OCI-LY3 (cell line): ENCODE measurements around the gene SAMD11.
"Not testable (repeated sequence)": the region's sequence is repeated elsewhere in the genome, so short reads cannot be mapped to it uniquely, and the experiment has no call there.

Experiments
- H2AFZ ChIP-seq: fragments of 200-600, 300-600 bp; shearing (Covaris generic); 2 replicates; pipeline ENCODE4 v1.6.0; 2014; ENCODE audit warnings: antibody characterized with exemption, low read depth, low read length
- H3K27ac ChIP-seq: fragments of 200-600, 300-600 bp; sonication (generic); 2 replicates; pipeline ENCODE4 v1.5.1; 2014; ENCODE audit warnings: mild to moderate bottlenecking, low read length, moderate library complexity, mixed read lengths
- H3K27me3 ChIP-seq: fragments of 200-600, 300-600 bp; sonication (generic); 2 replicates; pipeline ENCODE4 v1.6.1; 2014; ENCODE audit warnings: low read depth, low read length, mixed read lengths
- H3K36me3 ChIP-seq: fragments of 200-600, 300-600 bp; sonication (generic); replicated peaks from 2 replicates; pipeline ENCODE3; 2014; ENCODE audit warnings: low read depth, low read length, mixed read lengths
- H3K4me1 ChIP-seq: fragments of 300-600, 200-600 bp; sonication (generic); 2 replicates; pipeline ENCODE4 v1.6.1; 2014; ENCODE audit warnings: low read length, mixed read lengths
- H3K4me2 ChIP-seq: fragments of 200-600, 300-600 bp; sonication (generic); 2 replicates; pipeline ENCODE4 v1.6.1; 2014; ENCODE audit warnings: low read length, mixed read lengths
- H3K4me3 ChIP-seq: fragments of 300-600, 200-600 bp; sonication (generic); 2 replicates; pipeline ENCODE4 v1.5.1; 2014; ENCODE audit warnings: antibody characterized with exemption, mild to moderate bottlenecking, low read length, moderate library complexity
- H3K79me2 ChIP-seq: fragments of 300-600, 200-600 bp; shearing (Covaris generic); 2 replicates; pipeline ENCODE4 v1.6.1; 2014; ENCODE audit warnings: mild to moderate bottlenecking, low read length, mixed read lengths
- H3K9ac ChIP-seq: fragments of 300-600, 200-600 bp; shearing (Covaris generic); 2 replicates; pipeline ENCODE4 v1.6.0; 2014; ENCODE audit warnings: mild to moderate bottlenecking, low read length, moderate library complexity
- H3K9me3 ChIP-seq: fragments of 200-600, 300-600 bp; shearing (Covaris generic); 2 replicates; pipeline ENCODE4 v1.6.1; 2014; ENCODE audit warnings: low read length, mixed read lengths; ENCODE audit not compliant: insufficient read depth
- H4K20me1 ChIP-seq: fragments of 200-600, 300-600 bp; sonication (generic); 2 replicates; pipeline ENCODE4 v1.6.1; 2016; ENCODE audit warnings: low read length, mixed read lengths; ENCODE audit not compliant: insufficient read depth
- EZH2phosphoT487 ChIP-seq: fragments of 200-600 bp; shearing (Covaris generic); IDR thresholded peaks from 2 replicates; pipeline ENCODE4 v1.6.1; 2018; ENCODE audit warnings: antibody characterized with exemption, mixed run types, low read depth
- TF ChIP-seq, protein P1 (sequence below): fragments of 200-600, 300-600 bp; sonication (generic); IDR thresholded peaks from 2 replicates; pipeline ENCODE4 v1.5.1; 2014; ENCODE audit warnings: antibody characterized with exemption, low read length, low read depth

SAMD11 gene, protein sequence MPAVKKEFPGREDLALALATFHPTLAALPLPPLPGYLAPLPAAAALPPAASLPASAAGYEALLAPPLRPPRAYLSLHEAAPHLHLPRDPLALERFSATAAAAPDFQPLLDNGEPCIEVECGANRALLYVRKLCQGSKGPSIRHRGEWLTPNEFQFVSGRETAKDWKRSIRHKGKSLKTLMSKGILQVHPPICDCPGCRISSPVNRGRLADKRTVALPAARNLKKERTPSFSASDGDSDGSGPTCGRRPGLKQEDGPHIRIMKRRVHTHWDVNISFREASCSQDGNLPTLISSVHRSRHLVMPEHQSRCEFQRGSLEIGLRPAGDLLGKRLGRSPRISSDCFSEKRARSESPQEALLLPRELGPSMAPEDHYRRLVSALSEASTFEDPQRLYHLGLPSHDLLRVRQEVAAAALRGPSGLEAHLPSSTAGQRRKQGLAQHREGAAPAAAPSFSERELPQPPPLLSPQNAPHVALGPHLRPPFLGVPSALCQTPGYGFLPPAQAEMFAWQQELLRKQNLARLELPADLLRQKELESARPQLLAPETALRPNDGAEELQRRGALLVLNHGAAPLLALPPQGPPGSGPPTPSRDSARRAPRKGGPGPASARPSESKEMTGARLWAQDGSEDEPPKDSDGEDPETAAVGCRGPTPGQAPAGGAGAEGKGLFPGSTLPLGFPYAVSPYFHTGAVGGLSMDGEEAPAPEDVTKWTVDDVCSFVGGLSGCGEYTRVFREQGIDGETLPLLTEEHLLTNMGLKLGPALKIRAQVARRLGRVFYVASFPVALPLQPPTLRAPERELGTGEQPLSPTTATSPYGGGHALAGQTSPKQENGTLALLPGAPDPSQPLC

DNA sequence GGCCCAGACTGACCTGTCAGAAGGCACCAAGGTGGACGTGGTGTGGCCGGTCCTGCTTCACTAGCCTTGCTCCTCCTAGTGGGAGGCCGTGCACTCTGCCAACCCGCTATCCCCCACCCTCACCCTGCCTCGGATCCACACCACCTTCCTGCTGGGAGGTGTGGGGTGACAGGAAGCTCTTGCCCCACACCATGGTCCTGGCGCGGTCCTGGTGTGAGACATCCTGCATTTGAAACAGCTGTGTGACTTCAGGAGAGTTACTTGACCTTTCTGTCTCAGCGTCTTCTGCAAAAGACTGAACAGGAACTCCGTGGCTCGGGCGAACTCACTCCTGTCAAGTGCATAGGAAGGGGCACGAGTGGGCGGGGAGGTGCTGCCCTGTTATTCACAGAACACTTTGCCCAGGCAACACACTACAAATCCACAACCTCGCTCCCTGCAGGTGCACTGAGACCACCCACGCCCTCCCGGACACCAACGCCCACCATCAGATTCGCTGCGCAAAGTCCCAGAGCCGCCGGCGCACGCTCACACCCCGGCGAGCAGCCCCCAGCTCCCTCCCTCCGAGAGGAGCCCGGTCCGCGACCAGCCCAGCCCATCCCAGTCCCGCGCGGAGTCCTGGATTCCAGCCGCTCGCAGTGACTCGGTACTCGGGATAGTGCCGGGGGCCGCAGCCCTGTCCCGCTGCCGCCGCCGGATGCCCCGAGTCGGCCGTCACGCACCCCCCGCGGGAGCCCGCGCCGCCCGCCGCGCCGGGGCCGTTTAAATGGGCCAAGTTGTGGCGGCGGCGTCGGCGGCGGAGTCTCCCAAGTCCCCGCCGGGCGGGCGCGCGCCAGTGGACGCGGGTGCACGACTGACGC lies at the start of gene SAMD11:
Gene SAMD11 (plus strand): TSS at position 793 of the 860 bp plus-strand sequence. CDS start 509 bp downstream, outside the sequence.
- H3K4me1 ChIP-seq = 0 out of 2 replicates have a peak, but pooled peaks cover 6% of the 10 kb centered on the region
- H3K27ac ChIP-seq = no peak within 1 kb of the TSS
- H3K4me2 ChIP-seq = peak within 1 kb of the TSS; percentile 24
- TF ChIP-seq, protein P1, sequence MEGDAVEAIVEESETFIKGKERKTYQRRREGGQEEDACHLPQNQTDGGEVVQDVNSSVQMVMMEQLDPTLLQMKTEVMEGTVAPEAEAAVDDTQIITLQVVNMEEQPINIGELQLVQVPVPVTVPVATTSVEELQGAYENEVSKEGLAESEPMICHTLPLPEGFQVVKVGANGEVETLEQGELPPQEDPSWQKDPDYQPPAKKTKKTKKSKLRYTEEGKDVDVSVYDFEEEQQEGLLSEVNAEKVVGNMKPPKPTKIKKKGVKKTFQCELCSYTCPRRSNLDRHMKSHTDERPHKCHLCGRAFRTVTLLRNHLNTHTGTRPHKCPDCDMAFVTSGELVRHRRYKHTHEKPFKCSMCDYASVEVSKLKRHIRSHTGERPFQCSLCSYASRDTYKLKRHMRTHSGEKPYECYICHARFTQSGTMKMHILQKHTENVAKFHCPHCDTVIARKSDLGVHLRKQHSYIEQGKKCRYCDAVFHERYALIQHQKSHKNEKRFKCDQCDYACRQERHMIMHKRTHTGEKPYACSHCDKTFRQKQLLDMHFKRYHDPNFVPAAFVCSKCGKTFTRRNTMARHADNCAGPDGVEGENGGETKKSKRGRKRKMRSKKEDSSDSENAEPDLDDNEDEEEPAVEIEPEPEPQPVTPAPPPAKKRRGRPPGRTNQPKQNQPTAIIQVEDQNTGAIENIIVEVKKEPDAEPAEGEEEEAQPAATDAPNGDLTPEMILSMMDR = no peak
- no peak for TF ChIP-seq EZH2phosphoT487
- H3K9me3 ChIP-seq = no peaks in the 10 kb centered on the region
- no peak within 1 kb of the TSS for H3K9ac ChIP-seq
- H2AFZ ChIP-seq = no peak within 1 kb of the TSS
- H3K4me3 ChIP-seq = 0 out of 2 replicates have a peak within 1 kb of the TSS, but pooled peaks have one; percentile 10
- H3K36me3 ChIP-seq = no peaks in the 10 kb centered on the region
- H3K79me2 ChIP-seq = no peaks in the 10 kb centered on the region
- 0 out of 2 replicates have a peak, but pooled peaks cover 8% of the 10 kb centered on the region for H3K27me3 ChIP-seq
- no peaks in the 10 kb centered on the region for H4K20me1 ChIP-seq

DNA sequence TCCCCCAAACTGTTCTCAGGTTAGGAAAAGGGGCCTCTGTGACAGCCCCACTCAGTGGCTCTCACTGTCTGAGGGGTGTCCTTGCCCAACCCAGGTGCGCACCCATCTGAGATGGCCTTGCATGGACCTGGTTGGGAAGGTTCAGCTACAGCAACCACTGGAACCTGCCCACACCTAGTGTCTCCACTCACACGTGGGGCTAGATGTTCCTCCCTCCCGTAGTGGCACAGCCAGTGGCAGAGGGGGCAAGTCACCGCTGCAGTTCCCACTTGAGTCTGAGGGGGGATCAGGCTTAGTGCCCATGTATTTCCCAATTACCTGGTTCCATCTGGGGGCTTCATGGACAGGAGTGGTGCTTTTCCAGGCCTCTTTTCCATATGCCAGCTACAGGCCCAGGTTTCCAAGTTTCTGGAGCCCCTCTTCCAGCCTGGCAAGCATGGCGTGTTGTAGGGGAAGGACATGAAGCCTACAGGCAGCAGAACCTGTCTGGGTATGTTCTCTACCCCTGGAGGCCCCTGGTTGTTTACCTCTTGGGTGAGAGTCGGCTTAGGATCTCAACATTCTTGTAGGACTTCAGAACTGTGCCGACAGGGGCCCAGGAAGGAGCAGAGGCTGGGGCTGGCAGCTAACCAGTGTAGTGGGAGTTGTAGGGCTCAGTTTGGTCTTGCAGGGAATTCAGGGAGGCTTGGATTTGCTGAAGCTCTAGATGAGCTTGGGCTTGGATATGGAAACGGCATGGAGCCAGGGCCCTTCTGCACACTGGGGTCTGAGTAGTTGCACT lies 47.1 kb upstream of the SAMD11 start:
- not testable (repeated sequence) for H4K20me1 ChIP-seq, H3K4me1 ChIP-seq, H3K4me2 ChIP-seq, H3K9ac ChIP-seq, H2AFZ ChIP-seq, H3K4me3 ChIP-seq, H3K27ac ChIP-seq, H3K36me3 ChIP-seq, H3K27me3 ChIP-seq, H3K9me3 ChIP-seq, H3K79me2 ChIP-seq

DNA sequence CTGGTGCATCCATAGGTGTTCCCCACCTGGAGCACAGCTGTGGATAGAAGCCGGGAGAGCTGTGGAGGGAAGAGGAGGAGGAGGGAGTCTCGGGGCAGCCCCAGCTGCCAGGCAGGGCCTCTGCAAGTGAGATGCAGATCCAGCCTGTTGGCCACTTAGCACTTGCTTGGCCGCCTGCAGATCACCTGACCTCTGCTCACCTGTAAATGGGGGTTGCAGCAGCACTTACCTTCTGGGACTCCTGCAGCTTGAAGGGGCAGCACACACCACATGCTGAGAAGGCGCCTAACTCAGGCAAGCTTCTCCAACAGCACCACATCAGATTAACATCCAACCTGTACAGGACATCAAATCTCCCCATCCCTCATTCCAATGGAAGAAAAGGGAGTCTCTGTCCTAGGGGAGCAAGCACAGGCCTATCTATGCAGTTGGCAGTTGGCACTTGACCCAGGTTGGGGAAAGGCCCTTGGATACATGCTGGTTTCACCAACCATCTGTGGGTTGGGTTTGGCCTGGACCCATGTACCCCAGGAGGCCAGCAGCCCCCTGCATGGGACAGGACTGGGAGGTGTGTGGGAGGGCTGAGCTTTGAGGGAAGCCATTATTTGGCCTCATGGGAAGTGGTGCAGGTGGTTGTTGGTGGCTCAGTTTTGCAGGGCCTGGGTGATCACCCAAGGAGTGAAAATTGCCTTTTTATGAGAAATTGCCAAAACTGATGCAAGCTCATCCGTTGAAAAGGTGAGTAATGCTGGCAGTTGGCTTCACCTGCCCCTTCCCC lies 46.3 kb upstream of the SAMD11 start:
- H3K27ac ChIP-seq, H4K20me1 ChIP-seq, H3K79me2 ChIP-seq, H2AFZ ChIP-seq, H3K9me3 ChIP-seq, H3K27me3 ChIP-seq, H3K4me2 ChIP-seq, H3K4me3 ChIP-seq, H3K4me1 ChIP-seq, H3K9ac ChIP-seq, H3K36me3 ChIP-seq: not testable (repeated sequence)

DNA sequence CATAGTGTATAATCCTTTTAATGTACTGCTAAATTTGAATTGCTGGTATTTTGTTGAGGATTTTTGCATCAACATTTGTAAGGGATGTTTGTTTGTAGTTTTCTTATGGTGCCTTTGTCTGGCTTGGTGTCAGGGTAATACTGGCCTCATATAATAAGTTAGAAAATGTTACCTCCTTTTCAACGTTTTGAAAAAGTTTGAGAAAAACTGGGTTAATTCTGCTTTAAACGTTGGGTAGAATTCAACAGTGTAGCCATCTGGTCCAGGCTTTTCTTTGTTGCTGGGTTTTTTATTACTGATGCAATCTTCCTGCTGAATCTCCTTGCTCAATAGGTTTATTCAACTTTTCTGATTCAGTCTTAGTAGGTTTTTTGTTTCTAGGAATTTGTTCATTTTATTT lies 43.2 kb upstream of the SAMD11 start:
- not testable (repeated sequence) for H3K79me2 ChIP-seq, H3K27ac ChIP-seq, H3K4me1 ChIP-seq, H3K36me3 ChIP-seq, H3K9me3 ChIP-seq, H4K20me1 ChIP-seq, H3K9ac ChIP-seq, H3K4me2 ChIP-seq, H2AFZ ChIP-seq, H3K4me3 ChIP-seq, H3K27me3 ChIP-seq

DNA sequence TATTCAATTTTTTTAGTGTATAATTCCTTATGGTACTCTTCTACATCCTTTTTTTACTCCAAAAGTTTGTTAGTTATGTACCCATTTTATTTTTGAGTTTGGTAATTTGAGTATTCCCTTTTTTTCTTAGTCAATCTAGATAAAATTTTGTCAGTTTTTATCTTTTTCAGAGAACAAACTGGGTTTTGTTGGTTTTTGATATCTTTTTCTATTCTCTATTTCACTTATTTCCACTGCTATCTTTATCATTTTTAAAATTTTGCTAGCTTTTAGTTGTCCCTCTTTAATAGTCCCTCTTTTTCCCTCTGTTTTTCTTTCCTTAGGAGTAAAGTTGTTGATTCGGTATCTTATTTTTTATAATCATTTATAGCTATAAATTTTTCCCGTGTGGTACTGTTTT lies 42.8 kb upstream of the SAMD11 start:
- not testable (repeated sequence) for H3K9me3 ChIP-seq, H3K27me3 ChIP-seq, H3K4me2 ChIP-seq, H3K4me3 ChIP-seq, H4K20me1 ChIP-seq, H3K9ac ChIP-seq, H2AFZ ChIP-seq, H3K4me1 ChIP-seq, H3K79me2 ChIP-seq, H3K27ac ChIP-seq, H3K36me3 ChIP-seq
